Naive thymus-derived CD8-positive, alpha-beta T cell (primary cell): ENCODE data around the gene ZDHHC14. TPM values are rescaled to one million over a fixed set of nuclear protein-coding genes. Genes with fewer than 3 reads are reported as not detected.

Source experiments
- ATAC-seq, 2 donors: fragments of 150-1000 bp; cut with Tn5 transposase in 1 of 2; sonication (Bioruptor Pico), chemical (Tn5 transposase) in 1 of 2; 1 replicate in 1 of 2; 2 replicates in 1 of 2; pipeline ENCODE4 v1.10.0; 2021; ENCODE audit warnings: mild to moderate bottlenecking in 2 of 2, moderate library complexity in 2 of 2
- POLR2A ChIA-PET: fragments of 350-600 bp; sonication (Branson Sonifier 250); formaldehyde crosslinking; loops from one replicate; lab custom pipeline; 2021; ENCODE audit warnings: antibody characterized with exemption; lab: Charles Lee
- DNase-seq, 10 donors: peaks; one replicate each; pipeline versions ENCODE4 v3.0.0 to v3.0.0-alpha.2; 2020 to 2022
- H3K27ac Mint-ChIP-seq, 10 donors: one replicate each; pipeline ENCODE4 v1.8.0; 2020 to 2022; ENCODE audit warnings: mild to moderate bottlenecking in 10 of 10, mixed read lengths in 10 of 10, moderate library complexity in 4 of 10, inconsistent platforms in 1 of 10
- H3K27me3 Mint-ChIP-seq, 5 donors: one replicate each; pipeline ENCODE4 v1.8.0; 2021 to 2022; ENCODE audit warnings: mixed read lengths in 5 of 5
- H3K36me3 Mint-ChIP-seq, 3 donors: one replicate each; pipeline ENCODE4 v1.8.0; 2020 to 2022; ENCODE audit warnings: mixed read lengths in 3 of 3, mild to moderate bottlenecking in 2 of 3, inconsistent platforms in 1 of 3
- H3K4me1 Mint-ChIP-seq, 4 donors: one replicate each; pipeline ENCODE4 v1.8.0; 2021 to 2022; ENCODE audit warnings: mixed read lengths in 4 of 4
- H3K4me3 Mint-ChIP-seq, 10 donors: one replicate each; pipeline ENCODE4 v1.8.0; 2020 to 2022; ENCODE audit warnings: mild to moderate bottlenecking in 10 of 10, mixed read lengths in 10 of 10, moderate library complexity in 6 of 10, inconsistent platforms in 1 of 10
- H3K9me3 Mint-ChIP-seq, 9 donors: one replicate each; pipeline ENCODE4 v1.8.0; 2020 to 2022; ENCODE audit warnings: mixed read lengths in 9 of 9, mild to moderate bottlenecking in 3 of 9, inconsistent platforms in 1 of 9, moderate library complexity in 1 of 9
- polyA plus RNA-seq, 3 donors: library from polyadenylated mRNA; unstranded; fragments of 300-500 nt; fragmentation: Illumina TruSeq; gene quantifications; one replicate each; pipeline ENCODE4 v1.2.3, GENCODE V29; 2021
- total RNA-seq, 8 experiments: library from RNA in 2 of 8; stranded (reverse) in 2 of 8; gene quantifications; one replicate each; pipeline ENCODE4 v1.2.3 and lab custom pipeline; 2021 to 2026

Gene ZDHHC14
- total and polyA plus RNA-seq, 5 experiments from 2014 or later: 0.09 to 1.9 (median 1.4) TPM

DNA sequence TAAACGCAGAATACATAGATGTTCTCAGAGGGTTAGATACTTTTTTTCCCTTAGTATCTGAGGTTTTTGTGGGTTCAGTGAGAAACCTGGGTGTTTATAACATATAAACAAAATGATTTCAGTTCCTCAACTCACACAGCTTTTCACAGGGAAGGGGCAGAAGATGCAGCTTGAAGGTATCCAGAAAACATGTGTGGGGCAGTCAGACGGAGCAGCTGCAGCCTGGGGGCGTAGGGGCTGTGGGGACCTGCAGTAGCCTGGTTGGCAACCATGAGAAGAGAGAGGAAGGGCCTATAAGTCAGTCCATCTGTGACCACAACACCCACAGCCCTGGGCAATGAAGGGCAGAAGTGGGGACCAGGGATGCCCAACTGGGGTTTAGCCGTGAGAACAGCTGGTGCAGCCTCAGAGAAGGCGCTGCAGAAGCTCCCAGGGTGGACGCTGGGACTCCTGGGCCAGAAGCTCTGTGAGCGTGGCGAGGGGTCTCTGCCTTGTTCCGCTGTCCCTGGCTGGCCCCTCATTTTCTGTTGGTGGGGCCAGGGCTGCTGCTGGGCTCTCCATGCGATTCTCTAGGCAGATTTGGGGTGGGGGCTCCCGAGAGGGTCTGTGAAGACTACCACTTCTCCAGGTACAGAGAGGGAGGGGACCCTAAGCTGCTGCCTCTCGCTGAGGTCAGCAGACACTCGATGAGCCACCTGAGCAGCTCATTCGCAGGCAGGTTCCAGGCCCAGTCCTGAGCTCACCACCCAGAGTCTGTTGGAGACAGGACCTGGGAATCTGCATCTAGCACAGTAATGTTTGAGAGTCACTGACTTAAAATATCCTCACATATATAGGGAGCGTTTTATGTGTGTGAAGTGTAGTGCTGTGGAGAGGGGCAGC is 181.2 kb downstream of the ZDHHC14 start:
- no peaks in the 10 kb centered on the region for H3K9me3 Mint-ChIP-seq
- ATAC-seq: peak in 1 of 2 donors; percentile 41
- peaks cover 0 to 2% (median 0%) of the 10 kb centered on the region in 3 donors for H3K36me3 Mint-ChIP-seq
- no peak for DNase-seq
- H3K4me3 Mint-ChIP-seq: peak overlapping the region in 4 of 10 donors; percentile 17 to 70 (median 33)
- H3K27me3 Mint-ChIP-seq: no peaks in the 10 kb centered on the region
- POLR2A ChIA-PET: interaction anchor here (2.0 kb wide), 1 partner anchor 13 kb away, joined by 4 read pairs; no protein-coding TSS in a partner anchor
- H3K4me1 Mint-ChIP-seq: peaks cover 3 to 64% (median 23%) of the 10 kb centered on the region in 4 donors
- H3K27ac Mint-ChIP-seq: peak overlapping the region in 6 of 10 donors; percentile 27 to 67 (median 50)

- Mint-ChIP-seq H3K4me1 (peaks cover 3 to 56% (median 21%) of the 10 kb centered on the region in 4 donors), H3K27me3 (no peaks in the 10 kb centered on the region), H3K36me3 (peaks cover 0 to 2% (median 0%) of the 10 kb centered on the region in 3 donors), H3K4me3 (no peak overlapping the region), H3K9me3 (no peaks in the 10 kb centered on the region), H3K27ac (no peak overlapping the region)
- POLR2A ChIA-PET: interaction anchor here (2.0 kb wide), 1 partner anchor 14 kb away, joined by 4 read pairs; no protein-coding TSS in a partner anchor
- ATAC-seq (no peak), DNase-seq (no peak)
These were observed 182.0 kb downstream of the ZDHHC14 start for GRCh38 chr6:157562997-157563396.

GRCh38 chr6:157563611-157564284 is 182.8 kb downstream of the ZDHHC14 start:
- H3K4me3 Mint-ChIP-seq: peak overlapping the region in 1 of 10 donors; percentile 37
- peaks cover 0 to 2% (median 0%) of the 10 kb centered on the region in 3 donors for H3K36me3 Mint-ChIP-seq
- H3K4me1 Mint-ChIP-seq: peaks cover 3 to 52% (median 21%) of the 10 kb centered on the region in 4 donors
- H3K9me3 Mint-ChIP-seq: no peaks in the 10 kb centered on the region
- ATAC-seq (no peak), DNase-seq (no peak)
- no peaks in the 10 kb centered on the region for H3K27me3 Mint-ChIP-seq
- H3K27ac Mint-ChIP-seq: peak overlapping the region in 2 of 10 donors; percentile 10 to 32
- POLR2A ChIA-PET: no interaction called here

- Mint-ChIP-seq H3K4me1 (peaks cover 6 to 36% (median 23%) of the 10 kb centered on the region in 4 donors), H3K27me3 (no peaks in the 10 kb centered on the region), H3K27ac (no peak overlapping the region), H3K4me3 (no peak overlapping the region), H3K36me3 (no peaks in the 10 kb centered on the region), H3K9me3 (no peaks in the 10 kb centered on the region)
- ATAC-seq (no peak), DNase-seq (no peak)
- POLR2A ChIA-PET: no interaction called here
These were observed 187.7 kb downstream of the ZDHHC14 start for GRCh38 chr6:157568702-157569101.

DNA sequence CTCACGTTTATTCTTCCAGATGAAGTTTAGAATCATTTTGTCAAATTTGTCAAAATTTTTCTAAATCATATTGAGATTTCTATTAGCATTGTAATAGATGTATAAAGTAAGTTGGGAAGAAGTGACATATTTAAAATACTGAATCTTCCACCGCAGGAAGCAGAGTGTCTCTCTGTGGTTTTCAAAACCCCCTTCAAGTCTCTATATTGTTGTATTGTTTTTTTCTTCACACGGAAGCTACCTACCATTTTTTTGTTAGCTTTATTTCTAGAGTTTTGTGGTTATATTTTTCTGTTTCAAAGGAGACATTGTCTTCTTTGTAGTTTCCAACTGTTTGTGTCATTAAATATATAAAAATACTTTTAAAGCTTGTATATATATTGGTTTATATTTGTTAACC is 188.6 kb downstream of the ZDHHC14 start:
- peak overlapping the region in 2 of 10 donors; percentile 11 to 75 for H3K27ac Mint-ChIP-seq
- POLR2A ChIA-PET: interaction anchor here (1.2 kb wide), 1 partner anchor 83 kb away, joined by 3 read pairs; no protein-coding TSS in a partner anchor
- ATAC-seq: peak; percentile 95 to 98

GRCh38 chr6:157570104-157570503 is 189.1 kb downstream of the ZDHHC14 start:
- Mint-ChIP-seq H3K4me3 (peak overlapping the region in 8 of 10 donors; percentile 18 to 70 (median 49)), H3K4me1 (peaks cover 6 to 30% (median 26%) of the 10 kb centered on the region in 4 donors), H3K9me3 (no peaks in the 10 kb centered on the region), H3K27me3 (no peaks in the 10 kb centered on the region), H3K27ac (no peak overlapping the region), H3K36me3 (no peaks in the 10 kb centered on the region)
- ATAC-seq (no peak), DNase-seq (no peak)
- POLR2A ChIA-PET: interaction anchor here (0.6 to 1.2 kb wide), 3 partner anchors 83 to 190 kb away, joined by 3 to 6 read pairs (median 3); no protein-coding TSS in a partner anchor

More for the DNA sequence above, 188.6 kb downstream of the ZDHHC14 start:
- Mint-ChIP-seq H3K4me1 (peaks cover 6 to 30% (median 24%) of the 10 kb centered on the region in 4 donors), H3K9me3 (no peaks in the 10 kb centered on the region), H3K27me3 (no peaks in the 10 kb centered on the region), H3K4me3 (peak overlapping the region in 9 of 10 donors; percentile 41 to 78 (median 67)), H3K36me3 (no peaks in the 10 kb centered on the region)
- peak in 3 of 10 donors; percentile 46 to 78 (median 74) for DNase-seq

DNA sequence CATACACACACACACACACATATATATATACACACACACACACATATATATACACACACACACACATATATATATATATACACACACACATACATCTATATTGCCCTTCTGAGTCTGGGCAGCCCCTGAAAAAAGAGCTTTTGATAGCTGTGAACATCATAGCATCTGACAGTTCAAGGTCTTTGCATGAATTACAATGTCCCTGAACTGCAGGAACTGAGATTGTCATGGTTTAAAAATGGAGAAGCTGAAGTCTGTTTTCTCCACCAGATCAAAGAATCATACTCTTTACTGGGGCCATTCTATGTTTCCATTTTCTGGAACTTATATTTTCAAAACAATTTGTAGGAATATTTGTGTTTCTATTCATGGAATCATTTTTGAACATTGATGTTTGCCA is 189.8 kb downstream of the ZDHHC14 start:
- Mint-ChIP-seq H3K27me3 (no peaks in the 10 kb centered on the region), H3K9me3 (no peaks in the 10 kb centered on the region), H3K27ac (peak overlapping the region in 1 of 10 donors; percentile 7), H3K4me1 (peaks cover 6 to 30% (median 26%) of the 10 kb centered on the region in 4 donors), H3K36me3 (no peaks in the 10 kb centered on the region), H3K4me3 (no peak overlapping the region)
- DNase-seq (no peak), ATAC-seq (no peak)
- POLR2A ChIA-PET: interaction anchor here (0.6 to 0.7 kb wide), 2 partner anchors 120 to 191 kb away, joined by 3 to 6 read pairs; no protein-coding TSS in a partner anchor

- no peaks in the 10 kb centered on the region for H3K9me3 Mint-ChIP-seq
- H3K4me3 Mint-ChIP-seq: no peak overlapping the region
- H3K27me3 Mint-ChIP-seq: no peaks in the 10 kb centered on the region
These were observed 190.3 kb downstream of the ZDHHC14 start for GRCh38 chr6:157571269-157571668.

GRCh38 chr6:157571950-157572349 is 191.0 kb downstream of the ZDHHC14 start:
- DNase-seq (peak in 1 of 10 donors; percentile 6), ATAC-seq (no peak)
- Mint-ChIP-seq H3K27ac (no peak overlapping the region), H3K4me1 (peaks cover 6 to 30% (median 26%) of the 10 kb centered on the region in 4 donors), H3K9me3 (no peaks in the 10 kb centered on the region), H3K36me3 (no peaks in the 10 kb centered on the region), H3K4me3 (no peak overlapping the region), H3K27me3 (no peaks in the 10 kb centered on the region)
- POLR2A ChIA-PET: no interaction called here

More at GRCh38 chr6:157571269-157571668, 190.3 kb downstream of the ZDHHC14 start:
- ATAC-seq: no peak
- Mint-ChIP-seq H3K27ac (peak overlapping the region in 1 of 10 donors; percentile 7), H3K4me1 (peaks cover 6 to 30% (median 26%) of the 10 kb centered on the region in 4 donors), H3K36me3 (no peaks in the 10 kb centered on the region)
- no peak for DNase-seq
- POLR2A ChIA-PET: no interaction called here

GRCh38 chr6:157574851-157575424 is 193.9 kb downstream of the ZDHHC14 start:
- Mint-ChIP-seq H3K9me3 (peaks cover 0 to 5% (median 0%) of the 10 kb centered on the region in 9 donors), H3K4me3 (no peak overlapping the region), H3K27me3 (no peaks in the 10 kb centered on the region), H3K4me1 (peaks cover 4 to 24% (median 18%) of the 10 kb centered on the region in 4 donors), H3K36me3 (peaks cover 0 to 3% (median 0%) of the 10 kb centered on the region in 3 donors), H3K27ac (no peak overlapping the region)
- ATAC-seq: no peak
- DNase-seq: no peak
- POLR2A ChIA-PET: no interaction called here

DNA sequence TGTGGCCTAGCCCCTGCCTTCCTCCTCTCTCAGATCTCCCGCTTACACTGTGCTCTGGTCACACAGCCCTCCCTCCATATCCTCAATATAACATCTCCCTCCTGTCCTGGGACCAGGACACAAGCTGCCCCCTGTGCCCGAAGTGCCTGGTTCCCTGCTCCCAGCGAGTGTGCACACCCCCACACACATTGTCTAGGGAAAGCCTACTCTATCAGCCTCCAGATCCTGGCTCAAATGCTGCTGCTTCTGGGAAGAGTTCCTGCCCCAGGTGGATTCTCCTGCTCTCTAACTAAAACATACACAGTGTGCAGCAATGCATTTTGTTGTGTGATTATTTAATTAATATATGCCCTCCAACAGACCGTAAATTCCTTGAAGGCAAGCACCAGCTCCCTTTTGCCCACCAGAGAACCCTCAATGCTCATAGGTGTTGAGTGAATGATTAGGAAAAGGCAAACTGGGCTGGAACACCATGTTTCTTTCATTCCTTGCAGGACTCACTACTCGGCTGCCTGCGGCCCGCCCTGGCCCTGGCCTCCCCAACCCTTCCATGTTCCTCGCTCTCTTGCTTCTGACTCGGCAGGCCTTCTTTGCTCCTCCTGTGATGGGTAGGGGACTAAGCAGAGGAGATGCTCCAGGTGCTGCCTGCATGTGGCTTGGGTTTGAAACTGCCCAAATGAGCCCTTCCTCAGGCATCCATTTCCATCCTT is 194.6 kb downstream of the ZDHHC14 start:
- Mint-ChIP-seq H3K4me3 (no peak overlapping the region), H3K36me3 (peaks cover 0 to 3% (median 0%) of the 10 kb centered on the region in 3 donors), H3K4me1 (peaks cover 0 to 18% (median 12%) of the 10 kb centered on the region in 4 donors), H3K9me3 (peaks cover 0 to 5% (median 0%) of the 10 kb centered on the region in 9 donors), H3K27me3 (no peaks in the 10 kb centered on the region), H3K27ac (no peak overlapping the region)
- ATAC-seq (no peak), DNase-seq (peak in 1 of 10 donors; percentile 40)
- POLR2A ChIA-PET: no interaction called here
